Measurements from ENCODE around the gene RLBP1.

DNA sequence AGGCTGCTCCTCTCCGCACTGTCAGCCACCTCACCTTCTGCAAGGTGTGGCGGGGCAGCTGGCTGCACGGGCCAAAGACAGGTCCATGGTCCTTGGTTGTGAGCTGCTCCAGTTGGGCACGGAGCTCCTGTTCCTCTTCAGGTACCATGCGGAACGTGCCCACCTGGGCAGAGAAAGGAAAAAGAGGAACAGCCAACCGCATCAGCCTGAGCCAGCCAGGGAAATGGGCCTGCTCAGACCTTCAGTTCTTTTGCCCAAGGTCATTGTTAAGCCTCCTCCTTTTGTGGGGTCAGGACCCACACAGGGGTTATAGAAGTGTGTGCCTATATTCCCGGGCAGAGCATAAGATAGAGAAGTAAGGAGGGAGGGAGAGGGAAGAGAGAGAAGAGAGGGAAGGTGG lies 2.8 kb downstream of the RLBP1 start:
- TF ChIP-seq CTCF (conservative IDR thresholded peaks at IDR 0.05; ENCODE audit: low read length) (no peak), EZH2phosphoT487 (IDR thresholded peaks at IDR 0.05; ENCODE audit: borderline replicate concordance) (no peak)
